Measurements from ENCODE around the gene TNFRSF4. TPM values are rescaled to one million over a fixed set of nuclear protein-coding genes. Genes with fewer than 3 reads are reported as not detected.

Gene TNFRSF4
- total RNA-seq, 6 donors from 2014 or later = 0.46 to 15.4 (median 2.4) TPM

DNA sequence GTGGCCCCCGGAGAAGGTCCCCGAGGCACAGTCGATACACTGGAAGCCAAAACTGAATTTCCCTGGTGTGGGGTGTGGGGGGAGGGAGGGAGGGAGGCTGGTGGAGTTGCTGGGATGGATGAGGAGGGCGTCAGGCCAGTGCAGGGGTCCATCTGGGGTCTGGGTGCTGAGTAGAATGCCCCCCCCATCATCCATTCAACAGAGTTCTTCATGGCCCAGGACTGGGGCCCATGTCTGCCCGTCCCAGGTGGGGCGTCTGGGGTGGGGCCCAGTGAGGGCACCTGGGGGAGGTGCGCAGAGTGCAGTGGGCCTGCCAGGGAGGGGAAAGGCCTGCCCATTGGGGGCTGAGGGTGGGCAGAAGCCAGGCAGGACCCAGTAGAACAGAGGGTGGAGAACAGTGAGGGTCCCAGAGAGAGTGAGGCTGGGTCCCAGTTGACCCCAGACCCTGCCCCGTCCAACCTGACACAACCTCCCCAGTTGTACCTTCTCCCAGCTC lies 9.5 kb downstream of the TNFRSF4 start:
- DNase-seq (peak in 1 of 2 donors; percentile 59), ATAC-seq (ENCODE audit: low FRiP score in 2 of 2) (no peak)
- H3K36me3 ChIP-seq = no peaks in the 10 kb centered on the region
- no peaks in the 10 kb centered on the region for H3K9me3 ChIP-seq
- peaks cover 22 to 49% (median 33%) of the 10 kb centered on the region in 4 donors for H3K4me1 ChIP-seq
- H3K4me3 ChIP-seq = no peak overlapping the region
- WGBS, 2 donors = 88 to 92% methylated on average over 6 to 8 of the region's 8 CpGs
- TF ChIP-seq EP300 (IDR thresholded peaks at IDR 0.05) (no peak), CTCF (IDR thresholded peaks at IDR 0.05) (no peak), POLR2AphosphoS5 (IDR thresholded peaks at IDR 0.05) (no peak), POLR2A (IDR thresholded peaks at IDR 0.05) (no peak)
- no peak overlapping the region for H3K27ac ChIP-seq
- H3K27me3 ChIP-seq = peaks cover 0 to 30% (median 14%) of the 10 kb centered on the region in 4 donors

GRCh38 chr1:1203561-1204424 lies 10.2 kb downstream of the TNFRSF4 start:
- Histone ChIP-seq H3K27ac (no peak overlapping the region), H3K36me3 (no peaks in the 10 kb centered on the region), H3K4me1 (peaks cover 22 to 44% (median 31%) of the 10 kb centered on the region in 4 donors), H3K27me3 (peaks cover 0 to 30% (median 14%) of the 10 kb centered on the region in 4 donors), H3K9me3 (no peaks in the 10 kb centered on the region), H3K4me3 (no peak overlapping the region)
- DNase-seq (peak in 1 of 2 donors; percentile 82), ATAC-seq (ENCODE audit: low FRiP score in 2 of 2) (no peak)
- TF ChIP-seq POLR2AphosphoS5 (IDR thresholded peaks at IDR 0.05) (no peak), POLR2A (IDR thresholded peaks at IDR 0.05) (no peak), EP300 (IDR thresholded peaks at IDR 0.05) (no peak), CTCF (IDR thresholded peaks at IDR 0.05) (no peak)
- WGBS, 2 donors = 80 to 85% methylated on average over 17 to 47 of the region's 49 CpGs

DNA sequence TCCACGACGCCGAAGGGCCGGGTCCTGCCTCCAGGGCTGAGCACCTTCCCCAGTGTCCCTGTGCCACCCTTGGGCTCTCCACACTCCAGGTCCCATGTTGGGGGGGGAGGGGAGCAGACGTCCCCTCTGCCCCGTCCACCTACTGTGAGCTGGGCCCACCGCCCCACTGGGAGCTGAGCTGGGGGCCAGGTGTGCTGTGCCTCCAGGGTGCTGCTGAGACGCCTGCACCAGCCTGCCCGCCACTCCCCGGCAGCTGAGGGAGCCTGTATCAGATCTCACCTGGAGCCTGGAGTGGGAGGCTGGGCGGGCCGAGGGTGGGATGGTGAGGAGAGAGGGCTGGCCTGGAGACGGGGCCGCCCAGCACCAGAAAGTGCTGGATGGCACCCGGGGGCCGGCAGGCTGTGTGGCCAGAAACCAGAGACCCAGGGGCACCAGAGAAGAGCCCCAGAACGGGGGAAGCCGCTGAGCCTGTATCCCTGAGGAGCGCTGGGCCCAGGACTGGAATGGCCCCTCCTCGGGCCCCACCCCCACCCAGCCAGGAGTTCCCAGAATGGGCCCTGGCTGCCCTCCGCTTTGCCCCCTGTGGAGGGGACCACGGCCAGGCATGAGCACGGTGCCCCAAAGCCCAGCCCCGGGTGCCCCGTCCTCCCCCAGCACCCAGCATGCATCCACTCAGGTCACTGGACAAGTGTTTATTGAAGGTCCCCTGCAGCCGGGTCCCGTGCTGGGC lies 11.0 kb downstream of the TNFRSF4 start:
- no peak overlapping the region for H3K4me3 ChIP-seq
- DNase-seq (peak in 1 of 2 donors; percentile 78), ATAC-seq (ENCODE audit: low FRiP score in 2 of 2) (no peak)
- peaks cover 17 to 36% (median 24%) of the 10 kb centered on the region in 4 donors for H3K4me1 ChIP-seq
- no peaks in the 10 kb centered on the region for H3K36me3 ChIP-seq
- H3K27me3 ChIP-seq = peaks cover 0 to 30% (median 14%) of the 10 kb centered on the region in 4 donors
- no peaks in the 10 kb centered on the region for H3K9me3 ChIP-seq
- no peak for TF ChIP-seq EP300 (IDR thresholded peaks at IDR 0.05)
- no peak for TF ChIP-seq CTCF (IDR thresholded peaks at IDR 0.05)
- TF ChIP-seq POLR2A (IDR thresholded peaks at IDR 0.05) = no peak
- TF ChIP-seq POLR2AphosphoS5 (IDR thresholded peaks at IDR 0.05) = no peak
- H3K27ac ChIP-seq = no peak overlapping the region
- WGBS, 2 donors = 81 to 87% methylated on average over 6 to 27 of the region's 27 CpGs

- H3K27ac ChIP-seq = peak overlapping the region in 3 of 4 donors; percentile 30 to 74 (median 48)
- no peaks in the 10 kb centered on the region for H3K9me3 ChIP-seq
- DNase-seq (peak in 1 of 2 donors; percentile 94), ATAC-seq (ENCODE audit: low FRiP score in 2 of 2) (peak in 1 of 2 donors; percentile 76)
- no peaks in the 10 kb centered on the region for H3K36me3 ChIP-seq
- peaks cover 10 to 22% (median 13%) of the 10 kb centered on the region in 4 donors for H3K4me1 ChIP-seq
- peak overlapping the region; percentile 3 to 61 (median 50) for H3K4me3 ChIP-seq
- TF ChIP-seq EP300 (IDR thresholded peaks at IDR 0.05) = no peak
- peak in 1 of 4 donors; percentile 28 for TF ChIP-seq POLR2A (IDR thresholded peaks at IDR 0.05)
- TF ChIP-seq CTCF (IDR thresholded peaks at IDR 0.05) = no peak
- TF ChIP-seq POLR2AphosphoS5 (IDR thresholded peaks at IDR 0.05) = peak in 1 of 2 donors; percentile 47
- 2 to 19% methylated on average over 3 to 39 of the region's 109 CpGs for WGBS, 2 donors
- H3K27me3 ChIP-seq = peaks cover 0 to 15% (median 7%) of the 10 kb centered on the region in 4 donors
Observed at GRCh38 chr1:1200876-1201810, 12.8 kb downstream of the TNFRSF4 start.

All from upper lobe of left lung (tissue), 6 donors.